ENCODE measurements around the gene TIMP3.

DNA sequence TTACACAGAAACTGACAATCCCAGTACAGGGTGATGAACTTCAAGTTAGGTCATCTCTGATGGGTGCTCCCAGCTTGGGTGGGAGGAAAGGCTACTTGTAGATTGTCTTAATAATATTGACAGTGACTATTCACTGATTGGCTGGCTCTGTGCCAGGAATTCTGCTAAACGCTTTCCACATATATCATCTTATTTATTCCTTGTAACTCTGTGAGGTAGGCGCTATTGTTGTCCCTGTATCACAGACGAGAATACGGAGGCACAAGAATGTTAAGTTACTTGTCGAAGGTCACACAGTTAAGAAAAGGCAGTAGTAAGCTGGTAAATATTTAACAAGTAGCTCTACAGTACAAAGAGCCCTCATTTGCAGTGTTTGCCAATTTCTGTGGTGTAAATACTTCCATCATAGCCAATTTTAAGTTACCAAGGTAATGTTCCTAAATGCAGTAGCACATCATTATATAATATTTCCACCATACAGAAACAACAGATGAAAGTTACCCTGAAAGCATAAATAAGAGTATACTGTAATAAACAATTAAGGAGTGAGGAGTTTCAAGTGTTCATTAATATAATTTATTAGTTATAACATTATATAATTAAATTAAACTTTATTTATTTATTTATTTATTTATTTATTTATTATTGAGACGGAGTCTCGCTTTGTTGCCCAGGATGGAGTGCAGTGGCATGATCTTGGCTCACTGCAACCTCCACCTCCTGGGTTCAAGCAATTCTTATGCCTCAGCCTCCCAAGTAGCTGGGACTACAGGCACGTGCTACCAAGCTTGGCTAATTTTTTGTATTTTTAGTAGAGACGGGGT is 11.5 kb upstream of the TIMP3 start:
- TF ChIP-seq, protein P1, sequence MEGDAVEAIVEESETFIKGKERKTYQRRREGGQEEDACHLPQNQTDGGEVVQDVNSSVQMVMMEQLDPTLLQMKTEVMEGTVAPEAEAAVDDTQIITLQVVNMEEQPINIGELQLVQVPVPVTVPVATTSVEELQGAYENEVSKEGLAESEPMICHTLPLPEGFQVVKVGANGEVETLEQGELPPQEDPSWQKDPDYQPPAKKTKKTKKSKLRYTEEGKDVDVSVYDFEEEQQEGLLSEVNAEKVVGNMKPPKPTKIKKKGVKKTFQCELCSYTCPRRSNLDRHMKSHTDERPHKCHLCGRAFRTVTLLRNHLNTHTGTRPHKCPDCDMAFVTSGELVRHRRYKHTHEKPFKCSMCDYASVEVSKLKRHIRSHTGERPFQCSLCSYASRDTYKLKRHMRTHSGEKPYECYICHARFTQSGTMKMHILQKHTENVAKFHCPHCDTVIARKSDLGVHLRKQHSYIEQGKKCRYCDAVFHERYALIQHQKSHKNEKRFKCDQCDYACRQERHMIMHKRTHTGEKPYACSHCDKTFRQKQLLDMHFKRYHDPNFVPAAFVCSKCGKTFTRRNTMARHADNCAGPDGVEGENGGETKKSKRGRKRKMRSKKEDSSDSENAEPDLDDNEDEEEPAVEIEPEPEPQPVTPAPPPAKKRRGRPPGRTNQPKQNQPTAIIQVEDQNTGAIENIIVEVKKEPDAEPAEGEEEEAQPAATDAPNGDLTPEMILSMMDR (IDR thresholded peaks at IDR 0.05): no peak
- TF ChIP-seq POLR2A (IDR thresholded peaks at IDR 0.05): no peak
- TF ChIP-seq POLR2AphosphoS5 (IDR thresholded peaks at IDR 0.05): no peak

Data from breast epithelium (tissue), 3 donors.